ENCODE results near the gene RMDN3. TPM values are rescaled to one million over a fixed set of nuclear protein-coding genes. Genes with fewer than 3 reads are reported as not detected.

RMDN3 gene
- total RNA-seq, 1 experiment from 2014 or later, result 28.3 TPM

DNA sequence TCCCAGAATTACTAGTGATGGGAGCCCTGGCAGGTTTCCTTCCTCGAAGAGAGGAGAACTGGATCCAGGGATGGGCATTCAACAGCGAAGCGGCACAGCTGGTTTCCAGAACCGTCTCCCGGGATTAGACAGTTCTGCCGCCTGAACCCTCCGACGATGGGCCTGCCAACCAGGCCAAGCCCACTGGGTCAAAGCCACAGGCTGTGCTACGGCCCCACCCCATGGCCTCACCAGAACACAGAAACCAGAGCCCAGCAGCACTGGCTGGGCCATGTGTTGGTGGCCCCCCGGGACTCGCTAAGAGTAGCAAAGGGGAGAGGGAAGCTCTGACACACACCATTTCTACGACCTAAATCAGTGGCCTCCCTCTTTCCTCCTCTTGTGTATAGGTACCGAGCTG is 17.0 kb upstream of the RMDN3 start:
- Histone ChIP-seq H3K23me2 (ENCODE audit: insufficient read length, low read depth, low read length, poor library complexity, severe bottlenecking) (no peaks in the 10 kb centered on the region), H4K8ac (replicated peaks; ENCODE audit: insufficient read length, low read depth, low read length) (no peak overlapping the region), H2BK15ac (ENCODE audit: low read depth, low read length) (no peak overlapping the region), H3K9me3 (ENCODE audit: control insufficient read depth, low read depth, low read length) (no peaks in the 10 kb centered on the region), H3K4ac (ENCODE audit: low read depth, low read length) (no peak overlapping the region), H3K14ac (ENCODE audit: insufficient read depth, low read length) (no peak overlapping the region), H3K18ac (ENCODE audit: insufficient read length, low read depth, low read length) (no peak overlapping the region), H2AFZ (ENCODE audit: low read length) (no peak overlapping the region), H3K56ac (ENCODE audit: insufficient read length, low read depth, low read length) (no peak overlapping the region), H2BK20ac (ENCODE audit: low read depth, low read length, poor library complexity, severe bottlenecking) (no peak overlapping the region), H3K79me1 (ENCODE audit: insufficient read depth, low read depth, low read length, poor library complexity, severe bottlenecking) (no peaks in the 10 kb centered on the region), H3K79me2 (ENCODE audit: insufficient read depth, low read length) (no peaks in the 10 kb centered on the region), H4K5ac (ENCODE audit: insufficient read length, low read depth, low read length) (no peak overlapping the region), H3K23ac (ENCODE audit: insufficient read length, low read depth, low read length) (no peak overlapping the region), H4K91ac (ENCODE audit: insufficient read length, low read depth, low read length) (no peak overlapping the region), H2BK12ac (ENCODE audit: insufficient read length, low read depth, low read length) (no peak overlapping the region), H2AK5ac (ENCODE audit: insufficient read length, low read length) (no peak overlapping the region), H3K4me1 (ENCODE audit: insufficient read depth, low read length) (no peaks in the 10 kb centered on the region), H3K27me3 (ENCODE audit: insufficient read depth, low read length) (no peaks in the 10 kb centered on the region), H3K27ac (ENCODE audit: insufficient read length, low read depth, low read length) (no peak overlapping the region), H4K20me1 (ENCODE audit: control insufficient read depth, insufficient read depth, insufficient read length) (no peaks in the 10 kb centered on the region), H3T11ph (ENCODE audit: low read length) (no peak overlapping the region), H2BK120ac (ENCODE audit: low read depth, low read length, poor library complexity, severe bottlenecking) (no peak overlapping the region), H3K9ac (ENCODE audit: extremely low read depth, insufficient read length, low read length) (no peak overlapping the region), H3K4me2 (ENCODE audit: insufficient read depth, insufficient read length, low read length) (no peak overlapping the region), H2BK5ac (ENCODE audit: insufficient read length, low read length) (no peak overlapping the region)
- Mint-ChIP-seq H3K4me3 (no peak overlapping the region), H3K9me3 (no peaks in the 10 kb centered on the region), H3K27me3 (ENCODE audit: low read depth) (no peaks in the 10 kb centered on the region; the same call in 1 of the 2 replicates), H3K36me3 (ENCODE audit: insufficient read depth in 1 of 3, low read depth in 3 of 3) (peaks cover 11 to 47% (median 26%) of the 10 kb centered on the region in 3 experiments; a peak in 6 of 7 replicates), H3K27ac (peak overlapping the region in 1 of 3 experiments; percentile 68; a peak in 1 of 7 replicates), H3K4me1 (peaks cover 3% of the 10 kb centered on the region in 2 experiments)
- DNase-seq, result no peak
- TF ChIP-seq, protein P1, sequence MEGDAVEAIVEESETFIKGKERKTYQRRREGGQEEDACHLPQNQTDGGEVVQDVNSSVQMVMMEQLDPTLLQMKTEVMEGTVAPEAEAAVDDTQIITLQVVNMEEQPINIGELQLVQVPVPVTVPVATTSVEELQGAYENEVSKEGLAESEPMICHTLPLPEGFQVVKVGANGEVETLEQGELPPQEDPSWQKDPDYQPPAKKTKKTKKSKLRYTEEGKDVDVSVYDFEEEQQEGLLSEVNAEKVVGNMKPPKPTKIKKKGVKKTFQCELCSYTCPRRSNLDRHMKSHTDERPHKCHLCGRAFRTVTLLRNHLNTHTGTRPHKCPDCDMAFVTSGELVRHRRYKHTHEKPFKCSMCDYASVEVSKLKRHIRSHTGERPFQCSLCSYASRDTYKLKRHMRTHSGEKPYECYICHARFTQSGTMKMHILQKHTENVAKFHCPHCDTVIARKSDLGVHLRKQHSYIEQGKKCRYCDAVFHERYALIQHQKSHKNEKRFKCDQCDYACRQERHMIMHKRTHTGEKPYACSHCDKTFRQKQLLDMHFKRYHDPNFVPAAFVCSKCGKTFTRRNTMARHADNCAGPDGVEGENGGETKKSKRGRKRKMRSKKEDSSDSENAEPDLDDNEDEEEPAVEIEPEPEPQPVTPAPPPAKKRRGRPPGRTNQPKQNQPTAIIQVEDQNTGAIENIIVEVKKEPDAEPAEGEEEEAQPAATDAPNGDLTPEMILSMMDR (conservative IDR thresholded peaks at IDR 0.05), result no peak
- no CpG with 5 or more reads among the region's 13 CpGs for WGBS (ENCODE audit: extremely low coverage, insufficient read length, low lambda C conversion rate)

All from H9 (cell line).